ENCODE measurements around the gene RABGAP1L. TPM values are rescaled to one million over a fixed set of nuclear protein-coding genes. Genes with fewer than 3 reads are reported as not detected.

The RABGAP1L gene
- total RNA-seq, 2 experiments from 2014 or later: 98.1 to 158 TPM

DNA sequence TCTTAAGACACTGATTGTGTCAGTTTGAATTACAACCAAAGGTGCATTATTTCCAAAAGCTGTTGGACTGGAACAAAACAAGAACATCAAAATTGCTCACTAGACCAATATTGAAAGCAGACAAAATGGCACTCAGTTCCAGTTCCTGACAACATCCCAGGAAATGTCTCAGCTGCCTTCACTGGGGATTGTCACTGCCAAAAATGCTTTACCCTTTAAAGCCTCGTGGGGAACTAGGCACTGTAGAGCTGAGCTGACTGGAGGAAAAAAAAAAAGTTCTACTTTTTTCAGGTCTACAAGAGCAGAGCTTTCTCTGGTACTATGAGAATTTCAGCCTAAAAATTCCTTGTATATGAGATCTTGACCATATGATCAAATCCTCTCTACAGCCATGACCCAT lies 310.4 kb downstream of the RABGAP1L start:
- TF ChIP-seq EZH2phosphoT487 (IDR thresholded peaks at IDR 0.05; ENCODE audit: borderline replicate concordance, low read depth, low read length): no peak
- TF ChIP-seq, protein P1, sequence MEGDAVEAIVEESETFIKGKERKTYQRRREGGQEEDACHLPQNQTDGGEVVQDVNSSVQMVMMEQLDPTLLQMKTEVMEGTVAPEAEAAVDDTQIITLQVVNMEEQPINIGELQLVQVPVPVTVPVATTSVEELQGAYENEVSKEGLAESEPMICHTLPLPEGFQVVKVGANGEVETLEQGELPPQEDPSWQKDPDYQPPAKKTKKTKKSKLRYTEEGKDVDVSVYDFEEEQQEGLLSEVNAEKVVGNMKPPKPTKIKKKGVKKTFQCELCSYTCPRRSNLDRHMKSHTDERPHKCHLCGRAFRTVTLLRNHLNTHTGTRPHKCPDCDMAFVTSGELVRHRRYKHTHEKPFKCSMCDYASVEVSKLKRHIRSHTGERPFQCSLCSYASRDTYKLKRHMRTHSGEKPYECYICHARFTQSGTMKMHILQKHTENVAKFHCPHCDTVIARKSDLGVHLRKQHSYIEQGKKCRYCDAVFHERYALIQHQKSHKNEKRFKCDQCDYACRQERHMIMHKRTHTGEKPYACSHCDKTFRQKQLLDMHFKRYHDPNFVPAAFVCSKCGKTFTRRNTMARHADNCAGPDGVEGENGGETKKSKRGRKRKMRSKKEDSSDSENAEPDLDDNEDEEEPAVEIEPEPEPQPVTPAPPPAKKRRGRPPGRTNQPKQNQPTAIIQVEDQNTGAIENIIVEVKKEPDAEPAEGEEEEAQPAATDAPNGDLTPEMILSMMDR (conservative IDR thresholded peaks at IDR 0.05; ENCODE audit: low read length): no peak
- H3K4me3 ChIP-seq (ENCODE audit: low read depth, low read length, poor library complexity, severe bottlenecking): no peak overlapping the region

DNA sequence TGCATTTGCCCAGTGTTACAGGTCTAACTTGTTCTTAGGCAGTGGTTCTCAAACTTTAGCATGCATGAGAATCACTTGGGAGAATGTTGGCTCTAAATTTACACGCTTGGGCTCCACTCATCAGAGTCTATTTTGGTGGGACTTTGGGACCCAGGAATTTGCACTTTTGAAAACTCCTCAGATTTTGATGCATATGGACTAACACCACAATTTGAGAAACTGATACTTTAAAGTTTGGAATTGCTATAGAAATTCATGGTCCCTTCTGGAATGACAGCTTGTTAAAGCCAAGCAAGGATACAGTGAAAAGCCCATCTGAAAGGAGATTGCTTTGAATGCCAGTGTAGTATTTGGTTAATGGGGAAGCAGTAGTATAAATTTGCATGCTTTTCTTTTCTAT lies 320.0 kb downstream of the RABGAP1L start:
- Histone ChIP-seq H3K4me1 (ENCODE audit: insufficient read depth, low read length, poor library complexity, severe bottlenecking) (no peaks in the 10 kb centered on the region), H2AFZ (ENCODE audit: low read length) (no peak overlapping the region), H3K9me3 (ENCODE audit: low read length) (no peaks in the 10 kb centered on the region), H3K79me2 (ENCODE audit: insufficient read depth, low read depth, low read length) (no peaks in the 10 kb centered on the region), H3K4me2 (ENCODE audit: low read length) (no peak overlapping the region), H3K9me2 (ENCODE audit: insufficient read depth, low read length) (no peaks in the 10 kb centered on the region), H3K4me3 (ENCODE audit: low read depth, low read length, poor library complexity, severe bottlenecking) (no peak overlapping the region), H3K36me3 (ENCODE audit: insufficient read depth, low read length) (no peaks in the 10 kb centered on the region), H4K20me1 (ENCODE audit: insufficient read depth, low read length) (no peaks in the 10 kb centered on the region), H3K27ac (ENCODE audit: low read depth, low read length, poor library complexity, severe bottlenecking) (no peak overlapping the region)
- DNase-seq (ENCODE audit: low spot score): no peak
- TF ChIP-seq, protein P1 (conservative IDR thresholded peaks at IDR 0.05; ENCODE audit: low read length): no peak
- TF ChIP-seq EZH2phosphoT487 (IDR thresholded peaks at IDR 0.05; ENCODE audit: borderline replicate concordance, low read depth, low read length): no peak
- ChIA-PET CTCF (ENCODE audit: unreplicated experiment) (interaction anchor here (0.6 kb wide), 1 partner anchor 28 kb away, joined by 3 read pairs; no protein-coding TSS in a partner anchor), POLR2A (no interaction called here)
- BruUV-seq (replicated peaks): no TSS peak
- intact Hi-C loops (cut with micrococcal nuclease; ENCODE audit: unreplicated experiment): no loop called here

More for the DNA sequence above, 310.4 kb downstream of the RABGAP1L start:
- no TSS peak for BruUV-seq (replicated peaks)
- Histone ChIP-seq H2AFZ (ENCODE audit: low read length) (no peak overlapping the region), H3K79me2 (ENCODE audit: insufficient read depth, low read depth, low read length) (no peaks in the 10 kb centered on the region), H3K4me1 (ENCODE audit: insufficient read depth, low read length, poor library complexity, severe bottlenecking) (no peaks in the 10 kb centered on the region), H4K20me1 (ENCODE audit: insufficient read depth, low read length) (no peaks in the 10 kb centered on the region), H3K4me2 (ENCODE audit: low read length) (no peak overlapping the region), H3K9me3 (ENCODE audit: low read length) (no peaks in the 10 kb centered on the region), H3K36me3 (ENCODE audit: insufficient read depth, low read length) (no peaks in the 10 kb centered on the region), H3K9me2 (ENCODE audit: insufficient read depth, low read length) (no peaks in the 10 kb centered on the region), H3K27ac (ENCODE audit: low read depth, low read length, poor library complexity, severe bottlenecking) (no peak overlapping the region)
- DNase-seq (ENCODE audit: low spot score): no peak
- CTCF ChIA-PET (ENCODE audit: unreplicated experiment): no interaction called here
- POLR2A ChIA-PET: interaction anchor here (1.2 kb wide), 1 partner anchor 39 kb away, joined by 3 read pairs; no protein-coding TSS in a partner anchor
- intact Hi-C loops (cut with micrococcal nuclease; ENCODE audit: unreplicated experiment): loop anchor here (5.0 kb wide), 1 partner anchor 207 kb away; no protein-coding TSS in a partner anchor

DNA sequence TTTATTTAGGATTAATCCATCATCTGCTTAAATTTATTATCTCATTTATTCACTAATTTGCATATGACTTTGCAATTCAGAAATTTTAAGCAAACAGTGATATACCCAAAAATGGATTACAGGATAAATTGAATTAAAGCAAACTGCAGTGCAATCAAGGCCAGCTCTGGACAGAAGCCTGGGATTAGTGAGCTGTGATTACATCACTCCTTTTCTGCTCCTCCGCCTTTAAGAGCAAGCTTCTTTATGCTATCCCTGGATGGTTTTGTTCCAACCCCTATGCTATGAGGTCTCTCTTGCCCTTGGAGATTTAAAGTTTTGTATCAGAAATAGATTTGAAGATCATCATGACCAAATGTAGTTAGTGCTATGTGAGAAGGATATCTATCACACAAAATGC lies 321.0 kb downstream of the RABGAP1L start:
- Histone ChIP-seq H2AFZ (ENCODE audit: low read length) (no peak overlapping the region), H3K4me1 (ENCODE audit: insufficient read depth, low read length, poor library complexity, severe bottlenecking) (no peaks in the 10 kb centered on the region), H3K9me3 (ENCODE audit: low read length) (no peaks in the 10 kb centered on the region), H3K27ac (ENCODE audit: low read depth, low read length, poor library complexity, severe bottlenecking) (no peak overlapping the region), H3K9me2 (ENCODE audit: insufficient read depth, low read length) (no peaks in the 10 kb centered on the region), H3K79me2 (ENCODE audit: insufficient read depth, low read depth, low read length) (no peaks in the 10 kb centered on the region), H3K4me2 (ENCODE audit: low read length) (no peak overlapping the region), H3K36me3 (ENCODE audit: insufficient read depth, low read length) (no peaks in the 10 kb centered on the region), H4K20me1 (ENCODE audit: insufficient read depth, low read length) (no peaks in the 10 kb centered on the region), H3K4me3 (ENCODE audit: low read depth, low read length, poor library complexity, severe bottlenecking) (no peak overlapping the region)
- CTCF ChIA-PET (ENCODE audit: unreplicated experiment): no interaction called here
- TF ChIP-seq EZH2phosphoT487 (IDR thresholded peaks at IDR 0.05; ENCODE audit: borderline replicate concordance, low read depth, low read length): no peak
- TF ChIP-seq, protein P1 (conservative IDR thresholded peaks at IDR 0.05; ENCODE audit: low read length): no peak
- POLR2A ChIA-PET: interaction anchor here (1.5 kb wide), 1 partner anchor 15 kb away, joined by 4 read pairs; no protein-coding TSS in a partner anchor
- intact Hi-C loops (cut with micrococcal nuclease; ENCODE audit: unreplicated experiment): no loop called here
- no peak for DNase-seq (ENCODE audit: low spot score)
- BruUV-seq (replicated peaks): no TSS peak

Measured in OCI-LY7 (cell line).